ENCODE data around the gene SHQ1.

DNA sequence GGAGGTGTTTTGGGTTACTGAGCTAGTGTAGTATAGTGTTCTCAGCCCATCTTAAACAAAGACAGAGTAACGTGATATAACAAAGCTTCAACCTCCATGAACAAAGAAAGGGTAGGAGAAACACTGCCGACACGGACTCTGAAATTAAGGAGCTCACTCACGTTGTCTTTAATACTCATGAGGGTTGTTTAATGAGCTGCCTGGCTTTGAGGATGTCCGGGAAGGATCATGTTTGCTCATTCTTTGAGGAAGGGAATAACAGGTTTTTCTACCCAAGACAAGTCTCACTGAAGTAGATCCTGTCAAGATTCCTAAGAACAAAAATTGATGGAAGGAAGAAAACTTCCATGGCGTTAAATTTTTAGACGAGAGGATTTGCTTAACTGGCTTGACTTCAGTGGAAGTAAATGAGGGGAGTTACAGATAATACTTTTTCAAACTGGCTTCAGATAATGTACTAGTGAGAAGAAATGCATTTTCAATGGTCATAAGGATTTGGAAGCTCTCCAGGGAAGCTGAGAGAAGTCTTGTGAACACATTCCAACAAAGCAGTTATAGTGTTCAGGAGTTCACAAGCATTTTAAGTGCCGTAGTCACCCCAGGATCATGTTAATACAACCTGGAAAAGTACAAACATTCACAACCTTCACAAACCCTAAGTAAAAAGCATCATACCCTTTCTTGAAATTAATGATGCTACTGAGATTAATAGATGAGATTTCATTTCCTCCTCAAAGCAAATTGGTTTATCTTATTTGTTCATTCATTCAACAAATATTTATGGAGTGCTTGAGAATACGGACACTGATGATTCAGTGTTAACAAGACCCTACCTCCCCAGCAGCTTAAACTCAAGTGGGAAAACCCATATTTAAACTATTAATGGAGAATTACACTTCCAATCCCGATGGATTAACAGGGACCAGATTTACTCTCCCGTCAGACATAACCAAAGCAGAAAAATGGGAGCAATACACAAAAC, 101.5 kb downstream of the SHQ1 start:
- no peak for TF ChIP-seq POLR2A (IDR thresholded peaks at IDR 0.05)
- TF ChIP-seq, protein P1, sequence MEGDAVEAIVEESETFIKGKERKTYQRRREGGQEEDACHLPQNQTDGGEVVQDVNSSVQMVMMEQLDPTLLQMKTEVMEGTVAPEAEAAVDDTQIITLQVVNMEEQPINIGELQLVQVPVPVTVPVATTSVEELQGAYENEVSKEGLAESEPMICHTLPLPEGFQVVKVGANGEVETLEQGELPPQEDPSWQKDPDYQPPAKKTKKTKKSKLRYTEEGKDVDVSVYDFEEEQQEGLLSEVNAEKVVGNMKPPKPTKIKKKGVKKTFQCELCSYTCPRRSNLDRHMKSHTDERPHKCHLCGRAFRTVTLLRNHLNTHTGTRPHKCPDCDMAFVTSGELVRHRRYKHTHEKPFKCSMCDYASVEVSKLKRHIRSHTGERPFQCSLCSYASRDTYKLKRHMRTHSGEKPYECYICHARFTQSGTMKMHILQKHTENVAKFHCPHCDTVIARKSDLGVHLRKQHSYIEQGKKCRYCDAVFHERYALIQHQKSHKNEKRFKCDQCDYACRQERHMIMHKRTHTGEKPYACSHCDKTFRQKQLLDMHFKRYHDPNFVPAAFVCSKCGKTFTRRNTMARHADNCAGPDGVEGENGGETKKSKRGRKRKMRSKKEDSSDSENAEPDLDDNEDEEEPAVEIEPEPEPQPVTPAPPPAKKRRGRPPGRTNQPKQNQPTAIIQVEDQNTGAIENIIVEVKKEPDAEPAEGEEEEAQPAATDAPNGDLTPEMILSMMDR (IDR thresholded peaks at IDR 0.05), result no peak

Data from sigmoid colon (tissue), 3 donors.